HepG2 (cell line): ENCODE results near the gene ZC3H7B. TPM values are rescaled to one million over a fixed set of nuclear protein-coding genes. Genes with fewer than 3 reads are reported as not detected.

Experiments
- ATM ChIP-seq: fragments of 450-650 bp; IDR thresholded peaks from 2 replicates; pipeline ENCODE4 v1.7.1; 2017; ENCODE audit warnings: mild to moderate bottlenecking, borderline replicate concordance
- GTF2F1 ChIP-seq: fragments of 150-350 bp; IDR thresholded peaks from 2 replicates; pipeline ENCODE4 v1.6.1; 2014; ENCODE audit warnings: low read length
- KDM3A ChIP-seq: IDR thresholded peaks from 2 replicates; pipeline ENCODE4 v1.6.1; 2018; ENCODE audit warnings: low read depth, missing compliant biosample characterization
- NFKBIZ ChIP-seq: IDR thresholded peaks from 2 replicates; pipeline ENCODE4 v1.6.1; 2018; ENCODE audit warnings: missing genetic modification reagents, missing compliant biosample characterization
- NR2C2 ChIP-seq: sonication (generic); formaldehyde crosslinking; IDR thresholded peaks from 2 replicates; pipeline ENCODE4 v1.4.0; 2020; ENCODE audit warnings: missing genetic modification reagents, mild to moderate bottlenecking, moderate library complexity, borderline replicate concordance
- SP5 ChIP-seq: IDR thresholded peaks from 2 replicates; pipeline ENCODE4 v1.6.1; 2016; ENCODE audit warnings: low read depth, borderline replicate concordance
- SRSF9 ChIP-seq: fragments of 200-400 bp; formaldehyde crosslinking; IDR thresholded peaks from 2 replicates; pipeline ENCODE4 v1.6.1; 2018; ENCODE audit warnings: borderline replicate concordance, mild to moderate bottlenecking, low read depth, low read length; ENCODE audit not compliant: insufficient read depth, poor library complexity, severe bottlenecking
- THAP11 ChIP-seq: IDR thresholded peaks from 2 replicates; pipeline ENCODE4 v1.6.1; 2016; ENCODE audit warnings: missing biosample characterization, missing genetic modification reagents
- YEATS2 ChIP-seq: sonication (generic); formaldehyde crosslinking; IDR thresholded peaks from 2 replicates; pipeline ENCODE4 v1.4.0; 2020; ENCODE audit warnings: missing genetic modification reagents, borderline replicate concordance
- ZNF205 ChIP-seq: IDR thresholded peaks from 2 replicates; pipeline ENCODE4 v1.6.1; 2018; ENCODE audit warnings: missing biosample characterization, missing genetic modification reagents
- ZNF850 ChIP-seq: sonication (generic); formaldehyde crosslinking; conservative IDR thresholded peaks from 2 replicates; pipeline ENCODE4 v1.9.0; 2021; ENCODE audit warnings: mild to moderate bottlenecking, missing genetic modification reagents
- polyA plus RNA-seq, 8 experiments: library from polyadenylated mRNA; depleted of rRNA in 3 of 8; stranded (reverse) in 7 of 8; unstranded in 1 of 8; fragments of >200 nt; fragmentation: Illumina TruSeq in 4 of 8; extraction: Trizol in 4 of 8; gene quantifications; 2 replicates each; pipeline versions ENCODE4 v1.2.1 to v1.2.3, GENCODE V29; 2011 to 2016; ENCODE audit warnings: low read depth in 4 of 8, missing spikeins in 1 of 8, mixed read lengths in 1 of 8; ENCODE audit not compliant: insufficient read depth in 1 of 8
- total RNA-seq, 5 experiments: library from RNA; depleted of rRNA; stranded (reverse); fragments of >200 nt; fragmentation: Illumina TruSeq; extraction: Trizol; gene quantifications; 2 replicates each; pipeline ENCODE4 v1.2.3, GENCODE V29; 2016; ENCODE audit warnings: low read depth in 1 of 5
- TF ChIP-seq, protein P1 (sequence below): sonication (generic); formaldehyde crosslinking; IDR thresholded peaks from 2 replicates; pipeline ENCODE4 v1.5.0; 2020; ENCODE audit warnings: missing genetic modification reagents
- TF ChIP-seq, protein P2 (sequence below): sonication (generic); formaldehyde crosslinking; IDR thresholded peaks from 2 replicates; pipeline ENCODE4 v1.5.0; 2020; ENCODE audit warnings: missing genetic modification reagents, mild to moderate bottlenecking, borderline replicate concordance
- TF ChIP-seq, protein P3 (sequence below): sonication (generic); formaldehyde crosslinking; IDR thresholded peaks from 2 replicates; pipeline ENCODE4 v1.4.0; 2020; ENCODE audit warnings: missing genetic modification reagents
- TF ChIP-seq, protein P4 (sequence below): sonication (generic); formaldehyde crosslinking; IDR thresholded peaks from 2 replicates; pipeline ENCODE4 v1.9.0; 2021; ENCODE audit warnings: mild to moderate bottlenecking, missing genetic modification reagents
- TF ChIP-seq, protein P5 (sequence below): IDR thresholded peaks from 2 replicates; pipeline ENCODE4 v1.6.1; 2012; ENCODE audit warnings: low read length, improper control_type of control experiment

Gene ZC3H7B
- total and polyA plus RNA-seq, 2 of the 13 experiments (the other 11 are each of a cell fraction or from before 2014, with no cell fraction given), result 26.4 to 37.2 TPM

DNA sequence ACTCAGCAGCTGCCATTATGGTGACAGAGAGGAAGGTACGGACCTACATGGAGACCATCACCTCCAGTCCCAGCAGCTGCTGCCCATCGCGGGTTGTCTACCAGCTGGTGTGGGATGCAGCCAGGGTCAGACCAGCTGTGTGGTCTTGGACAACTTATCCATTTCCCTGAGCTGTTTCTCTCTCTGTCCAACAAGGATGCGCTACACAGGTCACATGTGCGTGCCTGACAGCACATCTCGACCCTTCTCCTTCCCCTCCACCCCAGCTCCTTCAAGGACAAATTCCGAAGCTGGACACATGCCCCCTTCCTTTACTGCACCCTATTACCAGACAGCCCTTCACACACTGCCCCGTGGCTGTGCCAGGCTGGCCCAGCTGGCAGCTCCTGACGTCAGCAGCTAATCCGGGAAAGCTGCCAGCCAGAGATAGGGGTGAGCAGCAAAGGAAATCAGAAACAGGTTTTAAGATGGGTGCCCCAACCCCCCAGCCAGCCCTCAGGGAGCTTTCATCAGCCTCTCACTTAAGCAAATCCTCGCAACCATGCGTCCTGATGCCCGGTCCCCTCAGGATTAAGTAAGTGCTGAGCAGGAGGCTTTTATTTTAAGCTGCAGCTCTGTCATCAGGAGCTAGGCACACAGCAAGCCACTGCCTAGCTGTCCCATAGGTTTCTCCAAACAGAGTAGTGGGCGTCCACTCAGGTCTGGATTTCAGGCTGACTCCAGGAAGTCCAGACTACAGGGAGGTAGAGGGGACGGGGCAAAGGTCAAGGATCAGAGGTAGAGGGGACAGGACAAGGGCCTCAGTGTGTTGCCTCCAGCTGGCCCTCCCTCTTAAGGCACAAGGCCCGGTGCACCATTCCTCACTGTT, 100.7 kb downstream of the ZC3H7B start (continued):
- TF ChIP-seq, protein P1, sequence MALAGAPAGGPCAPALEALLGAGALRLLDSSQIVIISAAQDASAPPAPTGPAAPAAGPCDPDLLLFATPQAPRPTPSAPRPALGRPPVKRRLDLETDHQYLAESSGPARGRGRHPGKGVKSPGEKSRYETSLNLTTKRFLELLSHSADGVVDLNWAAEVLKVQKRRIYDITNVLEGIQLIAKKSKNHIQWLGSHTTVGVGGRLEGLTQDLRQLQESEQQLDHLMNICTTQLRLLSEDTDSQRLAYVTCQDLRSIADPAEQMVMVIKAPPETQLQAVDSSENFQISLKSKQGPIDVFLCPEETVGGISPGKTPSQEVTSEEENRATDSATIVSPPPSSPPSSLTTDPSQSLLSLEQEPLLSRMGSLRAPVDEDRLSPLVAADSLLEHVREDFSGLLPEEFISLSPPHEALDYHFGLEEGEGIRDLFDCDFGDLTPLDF (CRISPR knock-in tag), result no peak
- TF ChIP-seq, protein P2, sequence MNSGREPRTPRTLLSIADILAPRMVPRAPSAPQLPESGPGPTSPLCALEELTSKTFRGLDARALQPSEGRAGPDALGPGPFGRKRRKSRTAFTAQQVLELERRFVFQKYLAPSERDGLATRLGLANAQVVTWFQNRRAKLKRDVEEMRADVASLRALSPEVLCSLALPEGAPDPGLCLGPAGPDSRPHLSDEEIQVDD, result 0 out of 2 replicates have a peak, but pooled peaks have one; percentile 30
- TF ChIP-seq SRSF9 (no peak), THAP11 (CRISPR knock-in tag) (no peak), YEATS2 (no peak), SP5 (CRISPR knock-in tag) (0 out of 2 replicates have a peak, but pooled peaks have one; percentile 11), ATM (no peak), NR2C2 (CRISPR knock-in tag) (peak; percentile 90), KDM3A (no peak), ZNF850 (CRISPR knock-in tag) (no peak), GTF2F1 (no peak), ZNF205 (no peak), NFKBIZ (CRISPR knock-in tag) (no peak)
- TF ChIP-seq, protein P3, sequence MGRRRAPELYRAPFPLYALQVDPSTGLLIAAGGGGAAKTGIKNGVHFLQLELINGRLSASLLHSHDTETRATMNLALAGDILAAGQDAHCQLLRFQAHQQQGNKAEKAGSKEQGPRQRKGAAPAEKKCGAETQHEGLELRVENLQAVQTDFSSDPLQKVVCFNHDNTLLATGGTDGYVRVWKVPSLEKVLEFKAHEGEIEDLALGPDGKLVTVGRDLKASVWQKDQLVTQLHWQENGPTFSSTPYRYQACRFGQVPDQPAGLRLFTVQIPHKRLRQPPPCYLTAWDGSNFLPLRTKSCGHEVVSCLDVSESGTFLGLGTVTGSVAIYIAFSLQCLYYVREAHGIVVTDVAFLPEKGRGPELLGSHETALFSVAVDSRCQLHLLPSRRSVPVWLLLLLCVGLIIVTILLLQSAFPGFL, result no peak
- TF ChIP-seq, protein P4, sequence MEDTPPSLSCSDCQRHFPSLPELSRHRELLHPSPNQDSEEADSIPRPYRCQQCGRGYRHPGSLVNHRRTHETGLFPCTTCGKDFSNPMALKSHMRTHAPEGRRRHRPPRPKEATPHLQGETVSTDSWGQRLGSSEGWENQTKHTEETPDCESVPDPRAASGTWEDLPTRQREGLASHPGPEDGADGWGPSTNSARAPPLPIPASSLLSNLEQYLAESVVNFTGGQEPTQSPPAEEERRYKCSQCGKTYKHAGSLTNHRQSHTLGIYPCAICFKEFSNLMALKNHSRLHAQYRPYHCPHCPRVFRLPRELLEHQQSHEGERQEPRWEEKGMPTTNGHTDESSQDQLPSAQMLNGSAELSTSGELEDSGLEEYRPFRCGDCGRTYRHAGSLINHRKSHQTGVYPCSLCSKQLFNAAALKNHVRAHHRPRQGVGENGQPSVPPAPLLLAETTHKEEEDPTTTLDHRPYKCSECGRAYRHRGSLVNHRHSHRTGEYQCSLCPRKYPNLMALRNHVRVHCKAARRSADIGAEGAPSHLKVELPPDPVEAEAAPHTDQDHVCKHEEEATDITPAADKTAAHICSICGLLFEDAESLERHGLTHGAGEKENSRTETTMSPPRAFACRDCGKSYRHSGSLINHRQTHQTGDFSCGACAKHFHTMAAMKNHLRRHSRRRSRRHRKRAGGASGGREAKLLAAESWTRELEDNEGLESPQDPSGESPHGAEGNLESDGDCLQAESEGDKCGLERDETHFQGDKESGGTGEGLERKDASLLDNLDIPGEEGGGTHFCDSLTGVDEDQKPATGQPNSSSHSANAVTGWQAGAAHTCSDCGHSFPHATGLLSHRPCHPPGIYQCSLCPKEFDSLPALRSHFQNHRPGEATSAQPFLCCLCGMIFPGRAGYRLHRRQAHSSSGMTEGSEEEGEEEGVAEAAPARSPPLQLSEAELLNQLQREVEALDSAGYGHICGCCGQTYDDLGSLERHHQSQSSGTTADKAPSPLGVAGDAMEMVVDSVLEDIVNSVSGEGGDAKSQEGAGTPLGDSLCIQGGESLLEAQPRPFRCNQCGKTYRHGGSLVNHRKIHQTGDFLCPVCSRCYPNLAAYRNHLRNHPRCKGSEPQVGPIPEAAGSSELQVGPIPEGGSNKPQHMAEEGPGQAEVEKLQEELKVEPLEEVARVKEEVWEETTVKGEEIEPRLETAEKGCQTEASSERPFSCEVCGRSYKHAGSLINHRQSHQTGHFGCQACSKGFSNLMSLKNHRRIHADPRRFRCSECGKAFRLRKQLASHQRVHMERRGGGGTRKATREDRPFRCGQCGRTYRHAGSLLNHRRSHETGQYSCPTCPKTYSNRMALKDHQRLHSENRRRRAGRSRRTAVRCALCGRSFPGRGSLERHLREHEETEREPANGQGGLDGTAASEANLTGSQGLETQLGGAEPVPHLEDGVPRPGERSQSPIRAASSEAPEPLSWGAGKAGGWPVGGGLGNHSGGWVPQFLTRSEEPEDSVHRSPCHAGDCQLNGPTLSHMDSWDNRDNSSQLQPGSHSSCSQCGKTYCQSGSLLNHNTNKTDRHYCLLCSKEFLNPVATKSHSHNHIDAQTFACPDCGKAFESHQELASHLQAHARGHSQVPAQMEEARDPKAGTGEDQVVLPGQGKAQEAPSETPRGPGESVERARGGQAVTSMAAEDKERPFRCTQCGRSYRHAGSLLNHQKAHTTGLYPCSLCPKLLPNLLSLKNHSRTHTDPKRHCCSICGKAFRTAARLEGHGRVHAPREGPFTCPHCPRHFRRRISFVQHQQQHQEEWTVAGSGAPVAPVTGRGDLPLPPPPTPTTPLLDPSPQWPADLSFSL (CRISPR knock-in tag), result no peak
- TF ChIP-seq, protein P5, sequence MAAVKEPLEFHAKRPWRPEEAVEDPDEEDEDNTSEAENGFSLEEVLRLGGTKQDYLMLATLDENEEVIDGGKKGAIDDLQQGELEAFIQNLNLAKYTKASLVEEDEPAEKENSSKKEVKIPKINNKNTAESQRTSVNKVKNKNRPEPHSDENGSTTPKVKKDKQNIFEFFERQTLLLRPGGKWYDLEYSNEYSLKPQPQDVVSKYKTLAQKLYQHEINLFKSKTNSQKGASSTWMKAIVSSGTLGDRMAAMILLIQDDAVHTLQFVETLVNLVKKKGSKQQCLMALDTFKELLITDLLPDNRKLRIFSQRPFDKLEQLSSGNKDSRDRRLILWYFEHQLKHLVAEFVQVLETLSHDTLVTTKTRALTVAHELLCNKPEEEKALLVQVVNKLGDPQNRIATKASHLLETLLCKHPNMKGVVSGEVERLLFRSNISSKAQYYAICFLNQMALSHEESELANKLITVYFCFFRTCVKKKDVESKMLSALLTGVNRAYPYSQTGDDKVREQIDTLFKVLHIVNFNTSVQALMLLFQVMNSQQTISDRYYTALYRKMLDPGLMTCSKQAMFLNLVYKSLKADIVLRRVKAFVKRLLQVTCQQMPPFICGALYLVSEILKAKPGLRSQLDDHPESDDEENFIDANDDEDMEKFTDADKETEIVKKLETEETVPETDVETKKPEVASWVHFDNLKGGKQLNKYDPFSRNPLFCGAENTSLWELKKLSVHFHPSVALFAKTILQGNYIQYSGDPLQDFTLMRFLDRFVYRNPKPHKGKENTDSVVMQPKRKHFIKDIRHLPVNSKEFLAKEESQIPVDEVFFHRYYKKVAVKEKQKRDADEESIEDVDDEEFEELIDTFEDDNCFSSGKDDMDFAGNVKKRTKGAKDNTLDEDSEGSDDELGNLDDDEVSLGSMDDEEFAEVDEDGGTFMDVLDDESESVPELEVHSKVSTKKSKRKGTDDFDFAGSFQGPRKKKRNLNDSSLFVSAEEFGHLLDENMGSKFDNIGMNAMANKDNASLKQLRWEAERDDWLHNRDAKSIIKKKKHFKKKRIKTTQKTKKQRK, result no peak
